Neutrophil (primary cell): ENCODE data around the gene PAPPA2.

ENCODE experiments used
- H3K27ac ChIP-seq: fragments of 200-600 bp; sonication (generic); 2 replicates; pipeline ENCODE4 v1.5.1; 2016; ENCODE audit warnings: mild to moderate bottlenecking, moderate library complexity
- H3K27me3 ChIP-seq: fragments of 200-600 bp; sonication (generic); 2 replicates; pipeline ENCODE4 v1.6.0; 2016; ENCODE audit warnings: mild to moderate bottlenecking
- H3K36me3 ChIP-seq: fragments of 200-600 bp; sonication (generic); 2 replicates; pipeline ENCODE4 v1.5.1; 2017
- H3K4me1 ChIP-seq, 2 experiments: fragments of 200-600 bp in 1 of 2; sonication (generic) in 1 of 2; 1 replicate in 1 of 2; 2 replicates in 1 of 2; pipeline versions ENCODE4 v1.5.1 to v1.6.1; 2013 to 2016; ENCODE audit warnings: low read depth in 1 of 2, low read length in 1 of 2, mild to moderate bottlenecking in 1 of 2, moderate library complexity in 1 of 2; ENCODE audit not compliant: control insufficient read depth in 1 of 2, insufficient read depth in 1 of 2
- H3K4me3 ChIP-seq, 2 experiments: fragments of 200-600 bp in 1 of 2; sonication (generic) in 1 of 2; 1 replicate in 1 of 2; 2 replicates in 1 of 2; pipeline ENCODE4 v1.5.1; 2013 to 2016; ENCODE audit warnings: low read depth in 1 of 2, low read length in 1 of 2, mild to moderate bottlenecking in 1 of 2, moderate library complexity in 1 of 2
- H3K9me3 ChIP-seq: fragments of 200-600 bp; sonication (generic); 2 replicates; pipeline ENCODE4 v1.5.1; 2016
- TF ChIP-seq, protein P1 (sequence below): fragments of 200-600 bp; sonication (generic); IDR thresholded peaks from 2 replicates; pipeline ENCODE4 v1.5.1; 2016; ENCODE audit warnings: antibody characterized with exemption

The PAPPA2 gene

DNA sequence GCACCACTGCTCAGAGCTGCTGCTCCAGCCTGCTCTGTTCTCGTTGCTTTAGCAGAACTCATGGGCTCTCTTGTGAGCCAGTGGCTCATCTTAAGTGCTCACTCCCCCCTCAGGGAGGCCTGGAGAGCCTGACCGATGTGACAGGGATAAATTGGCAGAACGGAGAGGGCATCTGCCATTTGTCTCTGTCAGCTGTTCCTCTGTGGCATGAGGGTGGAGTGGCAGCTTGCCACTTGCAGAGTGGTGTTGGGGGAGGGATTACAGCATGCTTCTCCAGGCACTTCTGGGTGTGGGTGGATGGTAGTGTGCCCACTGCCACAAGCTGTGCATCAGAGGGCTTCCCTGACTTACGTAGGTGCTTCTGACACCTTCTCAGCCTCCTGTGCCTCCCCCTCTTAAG lies 229.5 kb downstream of the PAPPA2 start:
- Histone ChIP-seq H3K4me1 (no peaks in the 10 kb centered on the region), H3K9me3 (no peaks in the 10 kb centered on the region), H3K27me3 (no peaks in the 10 kb centered on the region), H3K27ac (no peak overlapping the region), H3K4me3 (no peak overlapping the region), H3K36me3 (no peaks in the 10 kb centered on the region)
- TF ChIP-seq, protein P1, sequence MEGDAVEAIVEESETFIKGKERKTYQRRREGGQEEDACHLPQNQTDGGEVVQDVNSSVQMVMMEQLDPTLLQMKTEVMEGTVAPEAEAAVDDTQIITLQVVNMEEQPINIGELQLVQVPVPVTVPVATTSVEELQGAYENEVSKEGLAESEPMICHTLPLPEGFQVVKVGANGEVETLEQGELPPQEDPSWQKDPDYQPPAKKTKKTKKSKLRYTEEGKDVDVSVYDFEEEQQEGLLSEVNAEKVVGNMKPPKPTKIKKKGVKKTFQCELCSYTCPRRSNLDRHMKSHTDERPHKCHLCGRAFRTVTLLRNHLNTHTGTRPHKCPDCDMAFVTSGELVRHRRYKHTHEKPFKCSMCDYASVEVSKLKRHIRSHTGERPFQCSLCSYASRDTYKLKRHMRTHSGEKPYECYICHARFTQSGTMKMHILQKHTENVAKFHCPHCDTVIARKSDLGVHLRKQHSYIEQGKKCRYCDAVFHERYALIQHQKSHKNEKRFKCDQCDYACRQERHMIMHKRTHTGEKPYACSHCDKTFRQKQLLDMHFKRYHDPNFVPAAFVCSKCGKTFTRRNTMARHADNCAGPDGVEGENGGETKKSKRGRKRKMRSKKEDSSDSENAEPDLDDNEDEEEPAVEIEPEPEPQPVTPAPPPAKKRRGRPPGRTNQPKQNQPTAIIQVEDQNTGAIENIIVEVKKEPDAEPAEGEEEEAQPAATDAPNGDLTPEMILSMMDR: no peak

DNA sequence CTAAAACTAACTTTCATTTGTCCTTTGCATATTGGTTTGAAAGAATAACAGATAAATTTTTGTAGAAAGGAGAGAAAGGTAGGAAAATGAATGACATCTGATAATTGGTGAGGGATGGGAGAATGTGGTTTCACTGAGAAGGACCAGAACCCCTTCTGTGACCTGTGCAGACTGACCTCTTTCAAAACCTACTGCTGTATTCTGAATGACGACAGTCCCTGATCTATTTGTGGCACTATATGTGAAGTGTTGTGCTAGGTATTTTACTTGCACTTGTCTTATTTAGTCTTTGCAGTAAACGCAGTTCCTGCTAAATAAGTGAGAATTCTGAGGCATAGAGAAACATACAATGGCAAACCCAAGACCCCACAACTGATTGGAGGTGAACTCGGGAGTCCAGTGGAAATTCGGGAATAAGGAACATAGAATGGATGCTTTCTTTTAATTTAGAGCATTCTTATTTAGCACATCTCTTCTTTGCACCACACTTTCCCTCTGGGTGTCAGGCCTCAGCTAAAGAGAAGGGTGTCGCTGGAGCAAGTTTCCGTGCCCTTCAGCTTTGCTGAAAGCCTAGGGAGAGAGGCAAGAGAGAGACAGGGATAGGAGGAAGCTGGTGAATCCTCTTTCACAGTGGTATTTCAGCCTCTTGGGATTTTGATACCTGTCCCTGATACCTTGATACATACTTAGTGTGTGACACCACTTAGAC lies 230.2 kb downstream of the PAPPA2 start:
- no peak overlapping the region for H3K4me3 ChIP-seq

GRCh38 chr1:176693697-176694329 lies 230.8 kb downstream of the PAPPA2 start:
- TF ChIP-seq, protein P1: no peak
- no peak overlapping the region for H3K27ac ChIP-seq
- no peaks in the 10 kb centered on the region for H3K27me3 ChIP-seq
- H3K9me3 ChIP-seq: no peaks in the 10 kb centered on the region
- no peak overlapping the region for H3K4me3 ChIP-seq
- no peaks in the 10 kb centered on the region for H3K36me3 ChIP-seq
- no peaks in the 10 kb centered on the region for H3K4me1 ChIP-seq

More for the DNA sequence above, 230.2 kb downstream of the PAPPA2 start:
- H3K36me3 ChIP-seq: no peaks in the 10 kb centered on the region
- TF ChIP-seq, protein P1: no peak
- no peaks in the 10 kb centered on the region for H3K9me3 ChIP-seq
- H3K4me1 ChIP-seq: no peaks in the 10 kb centered on the region
- no peaks in the 10 kb centered on the region for H3K27me3 ChIP-seq
- H3K27ac ChIP-seq: no peak overlapping the region

- Histone ChIP-seq H3K27me3 (no peaks in the 10 kb centered on the region), H3K4me3 (no peak overlapping the region), H3K36me3 (no peaks in the 10 kb centered on the region), H3K9me3 (no peaks in the 10 kb centered on the region), H3K27ac (no peak overlapping the region), H3K4me1 (no peaks in the 10 kb centered on the region)
- TF ChIP-seq, protein P1: no peak
Measured at GRCh38 chr1:176694713-176695112, 231.7 kb downstream of the PAPPA2 start.

GRCh38 chr1:176696109-176696508 lies 233.1 kb downstream of the PAPPA2 start:
- H3K27me3 ChIP-seq: no peaks in the 10 kb centered on the region
- H3K4me3 ChIP-seq: no peak overlapping the region
- no peaks in the 10 kb centered on the region for H3K4me1 ChIP-seq
- H3K9me3 ChIP-seq: no peaks in the 10 kb centered on the region
- TF ChIP-seq, protein P1: no peak
- H3K36me3 ChIP-seq: no peaks in the 10 kb centered on the region
- no peak overlapping the region for H3K27ac ChIP-seq
